MV-4-11 (cell line): ENCODE data around the gene BRIP1.
A peak's percentile ranks its signal among the peaks of the same experiment; 100 is the strongest.

Source experiments
- DNase-seq: peaks from one replicate; lab custom pipeline; 2025; lab: John Stamatoyannopoulos, UW

BRIP1 gene

GRCh38 chr17:61757168-61757567 lies 106.2 kb downstream of the BRIP1 start:
- DNase-seq = no peak

DNA sequence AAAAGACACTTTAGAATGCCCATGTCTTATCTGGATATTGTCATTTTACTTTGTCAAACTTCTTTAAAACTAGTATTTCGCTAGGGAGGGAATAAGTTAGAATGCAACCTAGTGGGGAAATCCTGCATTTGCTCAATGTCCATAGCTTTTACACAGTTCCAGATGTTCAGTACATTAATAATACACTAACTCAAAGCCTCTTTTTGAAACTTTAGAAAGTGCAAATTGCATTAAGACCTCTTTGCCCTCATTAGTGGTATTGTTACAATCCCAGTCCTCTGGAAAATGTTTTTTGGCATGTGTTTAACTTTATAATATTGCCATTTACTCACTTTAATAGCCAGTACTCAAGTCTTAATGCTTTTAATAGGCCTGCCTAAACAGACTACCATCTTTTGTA lies 106.8 kb downstream of the BRIP1 start:
- DNase-seq = no peak

DNA sequence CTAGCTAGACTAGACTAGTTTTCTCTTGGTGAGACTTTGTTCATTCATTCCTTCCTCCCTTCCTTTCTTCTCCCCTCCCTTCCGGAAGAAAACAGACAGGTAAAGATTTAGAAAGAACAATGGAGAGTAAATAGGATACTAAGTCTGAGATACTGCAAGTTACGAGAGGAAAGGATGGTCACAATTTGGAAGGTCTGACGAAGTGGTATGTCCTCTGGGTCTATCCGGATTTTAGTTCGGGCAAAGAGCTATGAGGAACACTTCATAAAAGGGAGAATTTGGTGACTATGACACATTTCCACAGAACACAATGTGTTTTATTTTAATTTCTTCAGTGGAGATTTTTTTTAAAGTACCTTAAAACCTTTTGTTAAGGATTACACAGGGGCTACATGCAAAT lies 107.7 kb downstream of the BRIP1 start:
- DNase-seq = no peak

GRCh38 chr17:61755078-61755477 lies 108.2 kb downstream of the BRIP1 start:
- no peak for DNase-seq

- no peak for DNase-seq
Observed at GRCh38 chr17:61754124-61754523, 109.2 kb downstream of the BRIP1 start.

DNA sequence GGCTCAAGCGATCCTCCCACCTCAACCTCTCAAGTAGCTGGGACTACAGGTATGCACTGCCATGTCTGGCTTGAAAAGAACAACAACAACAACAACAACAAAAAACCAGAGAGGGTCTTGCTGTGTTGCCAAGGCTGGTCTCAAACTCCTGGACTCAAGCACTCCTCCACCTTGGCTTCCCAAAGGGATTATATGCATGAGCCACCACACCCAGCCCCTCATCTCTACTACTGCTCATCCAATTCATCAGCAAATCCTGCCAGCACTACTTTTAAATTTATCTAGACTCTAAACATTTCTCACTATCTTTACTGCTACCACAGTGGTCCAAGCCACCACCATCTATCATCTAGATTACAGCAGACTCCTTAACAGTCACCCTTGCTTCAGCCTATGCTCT lies 109.6 kb downstream of the BRIP1 start:
- no peak for DNase-seq

- DNase-seq = peak; percentile 96
Observed at GRCh38 chr17:61750656-61751055, 112.7 kb downstream of the BRIP1 start.

- no peak for DNase-seq
Observed at GRCh38 chr17:61749823-61750404, 113.4 kb downstream of the BRIP1 start.

GRCh38 chr17:61746248-61746985 lies 116.9 kb downstream of the BRIP1 start:
- DNase-seq = no peak

DNA sequence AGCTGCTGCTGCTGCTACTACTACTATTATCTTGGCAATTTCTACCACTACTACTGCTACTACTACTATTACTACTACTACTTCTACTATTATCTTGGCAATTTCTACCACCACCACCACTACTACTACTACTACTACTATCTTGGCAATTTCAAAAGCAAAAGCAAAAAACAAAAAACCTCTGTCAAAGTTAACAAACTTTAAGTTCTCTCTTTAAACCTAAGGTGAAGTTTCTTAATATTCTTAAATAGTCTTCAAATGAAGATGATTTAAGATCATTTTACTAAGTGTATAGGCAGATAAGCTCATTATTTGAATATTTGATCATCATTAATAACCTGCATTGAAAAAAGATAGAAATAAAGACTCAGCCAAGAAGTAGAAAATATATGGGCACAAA lies 118.5 kb downstream of the BRIP1 start:
- no peak for DNase-seq

DNA sequence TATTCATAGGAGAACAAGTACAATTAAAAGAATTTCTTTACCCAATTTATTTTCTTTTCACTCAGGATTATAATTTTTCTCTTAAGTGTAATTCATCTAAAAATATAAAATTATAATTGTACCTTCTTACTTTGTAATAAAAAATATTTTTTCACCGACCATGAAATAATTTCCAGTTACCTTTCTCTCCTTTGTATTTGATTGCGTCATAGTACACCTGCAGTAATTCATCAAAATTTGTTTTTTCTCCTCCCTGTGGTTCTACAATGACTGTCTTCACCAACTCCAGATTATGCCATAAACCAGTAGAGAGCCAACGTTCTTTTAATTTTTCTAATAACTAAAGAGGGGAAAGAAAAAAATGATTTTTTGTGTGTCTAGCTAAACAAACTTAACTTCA lies 119.1 kb downstream of the BRIP1 start:
- DNase-seq = no peak

DNA sequence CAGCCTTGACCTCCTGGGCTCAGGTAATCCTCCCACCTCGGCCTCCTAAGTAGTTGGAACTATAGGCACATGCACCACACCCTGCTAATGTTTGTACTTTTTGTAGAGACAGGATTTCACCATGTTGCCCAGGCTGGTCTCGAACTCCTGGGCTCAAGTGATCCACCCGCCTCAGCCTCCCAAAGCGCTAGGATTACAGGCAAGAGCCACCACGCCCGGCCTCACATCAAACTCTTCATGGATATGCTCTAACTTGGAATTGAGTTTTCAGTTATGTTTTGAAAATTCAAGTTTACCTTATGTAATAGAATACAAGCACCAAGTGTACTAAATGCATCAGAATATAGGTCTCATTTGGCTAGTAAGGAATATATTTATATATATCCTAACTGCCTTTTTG lies 119.6 kb downstream of the BRIP1 start:
- DNase-seq = no peak

- DNase-seq = no peak
Observed at GRCh38 chr17:61739002-61739401, 124.3 kb downstream of the BRIP1 start.

DNA sequence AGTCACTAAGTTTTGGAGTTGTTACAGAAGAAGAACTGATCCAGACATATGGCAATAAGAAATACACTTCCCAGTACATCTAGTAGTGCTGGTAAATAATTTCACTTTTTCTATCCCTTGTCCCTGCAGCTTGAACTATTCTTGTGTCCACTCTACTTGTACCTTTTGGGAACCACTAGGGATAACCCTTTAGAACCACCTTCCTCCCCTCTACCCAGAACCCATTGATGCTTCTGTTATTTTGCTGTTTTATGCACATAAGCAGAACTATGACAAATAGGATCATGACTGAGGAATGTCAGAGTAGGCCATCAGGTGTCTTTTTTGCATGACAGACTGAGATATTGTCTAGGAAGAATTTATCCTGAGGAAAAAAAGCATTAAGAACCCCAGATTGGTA lies 125.1 kb downstream of the BRIP1 start:
- no peak for DNase-seq

DNA sequence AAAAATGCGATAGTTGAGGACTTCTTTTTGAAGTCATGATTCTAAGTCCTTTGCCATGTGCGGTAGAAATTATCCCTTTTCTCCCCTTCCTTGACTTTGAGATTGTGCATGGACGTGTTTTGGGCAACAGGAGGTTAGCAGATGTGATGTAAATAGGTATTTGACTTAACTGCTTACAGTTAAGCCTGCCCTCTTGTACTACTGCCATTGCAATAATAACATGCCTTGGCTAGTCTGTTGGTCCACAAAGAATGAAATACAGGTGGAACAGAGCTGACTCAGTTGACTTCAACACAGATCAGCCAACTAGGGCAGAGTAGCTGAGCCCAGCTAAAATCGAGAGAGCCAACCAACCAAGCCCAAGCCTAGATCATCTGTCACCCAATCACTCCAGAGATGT lies 125.5 kb downstream of the BRIP1 start:
- no peak for DNase-seq

GRCh38 chr17:61736438-61736837 lies 126.9 kb downstream of the BRIP1 start:
- no peak for DNase-seq

DNA sequence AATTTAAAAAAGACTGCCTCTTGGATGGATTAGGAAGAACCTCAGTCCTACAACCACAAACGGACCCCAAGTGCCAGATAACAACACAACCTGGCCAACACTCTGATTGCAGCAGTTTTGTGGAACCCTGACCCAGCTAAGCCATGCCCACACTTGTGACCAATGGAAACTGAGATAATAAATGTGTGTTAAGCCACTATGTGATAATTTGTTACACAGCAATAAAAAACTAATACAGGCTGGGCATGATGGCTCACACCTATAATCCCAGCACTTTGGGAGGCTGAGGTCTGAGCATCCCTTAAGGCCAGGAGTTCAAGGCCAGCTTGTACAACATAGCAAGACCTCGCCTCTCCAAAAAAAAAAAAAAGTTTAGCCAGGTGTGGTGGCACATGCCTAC lies 127.5 kb downstream of the BRIP1 start:
- no peak for DNase-seq

DNA sequence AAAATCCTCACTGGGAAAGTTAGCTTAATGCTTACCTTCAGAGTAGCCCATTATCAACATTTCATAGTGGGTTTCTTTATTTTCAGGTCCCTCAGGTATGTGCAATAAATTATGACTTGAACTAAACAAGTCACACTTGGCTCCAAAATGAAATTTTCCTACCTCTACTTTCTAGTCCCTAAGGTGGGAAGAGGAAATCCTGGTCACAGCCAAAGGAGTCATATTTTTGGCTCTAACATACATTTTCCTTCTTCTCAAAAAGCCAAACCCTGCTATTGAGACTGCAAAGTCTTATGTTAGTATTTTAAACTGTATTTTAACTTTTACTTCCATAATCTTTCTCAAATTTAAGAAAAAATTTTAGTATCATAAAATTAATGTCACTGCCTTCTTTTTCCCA lies 128.9 kb downstream of the BRIP1 start:
- no peak for DNase-seq

- DNase-seq = no peak
Observed at GRCh38 chr17:61734012-61734411, 129.3 kb downstream of the BRIP1 start.

GRCh38 chr17:61733021-61733420 lies 130.3 kb downstream of the BRIP1 start:
- DNase-seq = no peak

DNA sequence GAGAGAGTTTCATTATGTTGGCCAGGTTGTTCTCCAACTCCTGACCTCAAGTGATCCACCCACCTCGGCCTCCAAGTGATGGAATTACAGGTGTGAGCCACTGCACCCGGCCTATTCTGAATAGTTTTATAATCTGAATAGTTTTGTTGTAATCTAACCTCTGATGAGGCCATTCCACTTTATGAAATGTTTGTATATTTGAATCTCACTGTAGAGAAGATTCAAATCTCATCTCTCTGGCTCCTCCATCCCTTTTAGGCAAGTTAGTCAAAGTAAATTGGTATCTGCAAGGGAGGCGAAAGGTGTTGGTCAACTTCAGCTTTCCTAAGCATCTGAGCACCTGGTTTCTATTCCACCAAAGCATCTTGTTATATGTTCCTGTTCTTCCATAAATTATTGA lies 131.2 kb downstream of the BRIP1 start:
- no peak for DNase-seq

- DNase-seq = no peak
Observed at GRCh38 chr17:61731330-61731729, 132.0 kb downstream of the BRIP1 start.

DNA sequence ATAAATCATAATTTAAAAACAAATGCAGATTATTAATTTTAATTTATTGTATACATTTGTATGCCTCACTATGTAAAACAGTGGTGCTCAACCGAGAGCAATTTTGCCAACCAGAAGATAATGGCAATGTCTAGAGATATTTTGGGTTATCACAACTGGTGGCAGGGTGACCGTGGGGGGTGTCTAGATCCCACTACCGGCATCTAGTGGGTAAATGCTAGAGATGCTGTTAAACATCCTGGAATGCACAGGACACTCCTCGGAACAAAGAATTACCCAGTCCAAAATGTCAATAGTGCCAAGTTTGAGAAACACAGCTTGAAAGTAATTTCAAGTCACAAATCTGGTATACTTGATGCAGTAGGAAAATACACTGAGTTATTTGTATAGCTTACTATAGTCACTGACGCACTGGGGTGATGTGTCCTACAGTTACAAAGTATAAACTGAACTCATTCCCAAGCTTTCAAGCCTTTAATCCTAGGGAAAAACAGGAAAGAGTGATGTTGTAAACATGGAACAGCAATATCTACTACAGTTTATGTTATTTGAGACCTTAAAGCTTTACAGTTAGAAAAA lies 133.5 kb downstream of the BRIP1 start:
- no peak for DNase-seq
